ENCODE results near the gene HBEGF.

HBEGF gene

DNA sequence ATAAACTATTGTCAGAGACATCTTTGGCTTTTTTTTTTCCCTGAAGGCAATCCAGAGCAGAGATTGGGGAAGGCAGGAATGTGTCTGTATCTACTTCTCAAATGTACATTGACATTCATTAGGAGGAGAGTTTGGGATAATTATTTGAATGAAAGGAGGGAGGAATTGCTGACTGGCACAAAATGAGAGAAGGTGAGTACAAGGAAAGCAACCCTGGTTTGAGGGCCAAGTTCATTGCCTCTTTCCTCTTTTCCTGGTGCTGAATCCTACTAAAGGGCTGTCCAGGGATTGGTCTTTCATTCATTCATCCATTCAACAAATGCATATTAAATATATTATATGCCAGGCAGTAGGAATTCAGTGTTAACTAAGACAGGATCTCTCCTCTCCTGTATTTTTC is 36.5 kb upstream of the HBEGF start:
- H3K9me2 ChIP-seq (ENCODE audit: low read depth, low read length) = no peaks in the 10 kb centered on the region
- H3K4me3 ChIP-seq (ENCODE audit: low read depth, low read length, poor library complexity, severe bottlenecking) = no peak overlapping the region
- H4K20me1 ChIP-seq (ENCODE audit: insufficient read depth, low read length) = no peaks in the 10 kb centered on the region
- H3K9ac ChIP-seq (ENCODE audit: low read length) = no peak overlapping the region
- no peak for TF ChIP-seq EZH2 (IDR thresholded peaks at IDR 0.05; ENCODE audit: borderline replicate concordance, low read length)
- TF ChIP-seq CTCF (IDR thresholded peaks at IDR 0.05; ENCODE audit: low read length) = no peak
- H3K27ac ChIP-seq (ENCODE audit: low read depth, low read length, poor library complexity, severe bottlenecking) = no peak overlapping the region
- H3K4me1 ChIP-seq (ENCODE audit: insufficient read depth, low read length, severe bottlenecking) = no peaks in the 10 kb centered on the region
- H3K27me3 ChIP-seq (ENCODE audit: insufficient read depth, low read length) = no peaks in the 10 kb centered on the region
- no peak overlapping the region for H3K4me2 ChIP-seq (ENCODE audit: low read length)
- 0 out of 2 replicates have a peak, but pooled peaks cover 3% of the 10 kb centered on the region for H3K9me3 ChIP-seq (ENCODE audit: low read length)
- no peaks in the 10 kb centered on the region for H3K36me3 ChIP-seq (ENCODE audit: insufficient read depth, low read length)
- H3F3A ChIP-seq (ENCODE audit: insufficient read depth, low read length) = no peaks in the 10 kb centered on the region
- no peaks in the 10 kb centered on the region for H3K79me2 ChIP-seq (ENCODE audit: insufficient read depth, low read length)
- no peak overlapping the region for H2AFZ ChIP-seq (ENCODE audit: low read length)

DNA sequence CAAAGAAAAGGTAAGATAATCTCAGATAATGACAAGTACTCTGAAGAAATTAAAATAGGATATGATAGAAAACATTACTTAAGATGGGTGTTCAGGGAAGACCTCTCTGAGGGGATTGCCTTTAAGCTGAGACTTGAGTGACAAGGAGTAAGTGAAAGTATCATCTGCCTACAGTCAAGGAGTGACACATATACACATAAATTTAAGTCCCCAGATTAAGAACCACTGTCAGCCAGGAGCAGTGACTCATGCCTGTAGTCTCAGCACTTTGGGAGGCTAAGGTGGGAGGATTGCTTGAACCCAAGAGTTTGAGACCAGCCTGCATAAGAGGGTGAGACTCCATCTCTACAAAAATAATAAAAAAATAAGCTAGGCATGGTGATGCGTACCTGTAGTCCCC is 35.6 kb upstream of the HBEGF start:
- TF ChIP-seq CTCF (IDR thresholded peaks at IDR 0.05; ENCODE audit: low read length) = no peak
- no peak for TF ChIP-seq EZH2 (IDR thresholded peaks at IDR 0.05; ENCODE audit: borderline replicate concordance, low read length)
- H3K9ac ChIP-seq (ENCODE audit: low read length) = no peak overlapping the region

GRCh38 chr5:140381351-140381750 is 34.9 kb upstream of the HBEGF start:
- Histone ChIP-seq H3K36me3 (ENCODE audit: insufficient read depth, low read length) (no peaks in the 10 kb centered on the region), H3K27me3 (ENCODE audit: insufficient read depth, low read length) (no peaks in the 10 kb centered on the region), H3K4me3 (ENCODE audit: low read depth, low read length, poor library complexity, severe bottlenecking) (no peak overlapping the region), H3K9me2 (ENCODE audit: low read depth, low read length) (no peaks in the 10 kb centered on the region), H3K27ac (ENCODE audit: low read depth, low read length, poor library complexity, severe bottlenecking) (no peak overlapping the region), H3K4me2 (ENCODE audit: low read length) (no peak overlapping the region), H3K9ac (ENCODE audit: low read length) (no peak overlapping the region), H2AFZ (ENCODE audit: low read length) (no peak overlapping the region), H4K20me1 (ENCODE audit: insufficient read depth, low read length) (no peaks in the 10 kb centered on the region), H3K79me2 (ENCODE audit: insufficient read depth, low read length) (no peaks in the 10 kb centered on the region), H3K9me3 (ENCODE audit: low read length) (0 out of 2 replicates have a peak, but pooled peaks cover 3% of the 10 kb centered on the region), H3K4me1 (ENCODE audit: insufficient read depth, low read length, severe bottlenecking) (no peaks in the 10 kb centered on the region), H3F3A (ENCODE audit: insufficient read depth, low read length) (no peaks in the 10 kb centered on the region)
- TF ChIP-seq EZH2 (IDR thresholded peaks at IDR 0.05; ENCODE audit: borderline replicate concordance, low read length) (no peak), CTCF (IDR thresholded peaks at IDR 0.05; ENCODE audit: low read length) (no peak)

More for the DNA sequence above, 35.6 kb upstream of the HBEGF start:
- Histone ChIP-seq H3K4me1 (ENCODE audit: insufficient read depth, low read length, severe bottlenecking) (no peaks in the 10 kb centered on the region), H3K27me3 (ENCODE audit: insufficient read depth, low read length) (no peaks in the 10 kb centered on the region), H3F3A (ENCODE audit: insufficient read depth, low read length) (no peaks in the 10 kb centered on the region), H3K27ac (ENCODE audit: low read depth, low read length, poor library complexity, severe bottlenecking) (no peak overlapping the region), H3K4me2 (ENCODE audit: low read length) (no peak overlapping the region), H3K9me3 (ENCODE audit: low read length) (0 out of 2 replicates have a peak, but pooled peaks cover 3% of the 10 kb centered on the region), H3K4me3 (ENCODE audit: low read depth, low read length, poor library complexity, severe bottlenecking) (no peak overlapping the region), H3K36me3 (ENCODE audit: insufficient read depth, low read length) (no peaks in the 10 kb centered on the region), H3K9me2 (ENCODE audit: low read depth, low read length) (no peaks in the 10 kb centered on the region), H3K79me2 (ENCODE audit: insufficient read depth, low read length) (no peaks in the 10 kb centered on the region), H4K20me1 (ENCODE audit: insufficient read depth, low read length) (no peaks in the 10 kb centered on the region), H2AFZ (ENCODE audit: low read length) (no peak overlapping the region)
